Endothelial cell of umbilical vein (primary cell): ENCODE results near the gene HTT.

Experiments used
- CTCF ChIP-seq, 2 donors: IDR thresholded peaks; 1 replicate in 1 of 2; 2 replicates in 1 of 2; pipeline ENCODE4 v1.5.1; 2011; ENCODE audit warnings: low read length in 2 of 2, mild to moderate bottlenecking in 2 of 2, moderate library complexity in 2 of 2, control low read depth in 1 of 2, inconsistent platforms in 1 of 2, low read depth in 1 of 2; ENCODE audit not compliant: insufficient read depth in 1 of 2; ENCODE audit errors: extremely low read depth in 1 of 2
- EZH2 ChIP-seq: IDR thresholded peaks from 2 replicates; pipeline ENCODE4 v1.6.1; 2012; ENCODE audit warnings: borderline replicate concordance, low read depth, mild to moderate bottlenecking, moderate library complexity, low read length, inconsistent platforms; ENCODE audit not compliant: severe bottlenecking
- FOS ChIP-seq: IDR thresholded peaks from 2 replicates; pipeline ENCODE4 v1.6.1; 2011; ENCODE audit warnings: mild to moderate bottlenecking, low read length, moderate library complexity, borderline replicate concordance; ENCODE audit not compliant: insufficient read depth
- JUN ChIP-seq: IDR thresholded peaks from 2 replicates; pipeline ENCODE4 v1.6.1; 2011; ENCODE audit warnings: borderline replicate concordance, low read depth; ENCODE audit not compliant: insufficient read length, insufficient read depth
- MAX ChIP-seq: IDR thresholded peaks from 2 replicates; pipeline ENCODE4 v1.6.1; 2011; ENCODE audit not compliant: insufficient read depth, insufficient read length
- MYC ChIP-seq: IDR thresholded peaks from one replicate; pipeline ENCODE4 v1.6.1; 2011; ENCODE audit warnings: mild to moderate bottlenecking, low read depth, low read length
- POLR2A ChIP-seq: IDR thresholded peaks from 2 replicates; pipeline ENCODE4 v1.6.1; 2012; ENCODE audit warnings: low read depth, mild to moderate bottlenecking, control low read depth, low read length
- POLR2AphosphoS5 ChIP-seq: IDR thresholded peaks from 2 replicates; pipeline ENCODE4 v1.6.1; 2012; ENCODE audit warnings: low read depth, mild to moderate bottlenecking, control low read depth, low read length, moderate library complexity; ENCODE audit not compliant: insufficient read depth

GRCh38 chr4:3067473-3068001 is 6.9 kb upstream of the HTT start:
- TF ChIP-seq CTCF (IDR thresholded peaks at IDR 0.05; ENCODE audit: extremely low read depth in 1 of 2, insufficient read depth in 1 of 2, low read depth in 1 of 2, low read length in 2 of 2) = no peak
- TF ChIP-seq POLR2A = no peak
- TF ChIP-seq EZH2 = no peak
- no peak for TF ChIP-seq JUN
- TF ChIP-seq POLR2AphosphoS5 = no peak
- TF ChIP-seq MYC = no peak
- TF ChIP-seq MAX = no peak
- no peak for TF ChIP-seq FOS
